CD4-positive, alpha-beta T cell treated with Interleukin-6 at 100 ng/mL for 8 hours (primary cell): ENCODE measurements around the gene TMPRSS6.

Experiments
- DNase-seq: peaks from one replicate; pipeline ENCODE4 v3.0.0-alpha.2; 2020; ENCODE audit warnings: mixed read lengths, low spot score

Gene TMPRSS6

DNA sequence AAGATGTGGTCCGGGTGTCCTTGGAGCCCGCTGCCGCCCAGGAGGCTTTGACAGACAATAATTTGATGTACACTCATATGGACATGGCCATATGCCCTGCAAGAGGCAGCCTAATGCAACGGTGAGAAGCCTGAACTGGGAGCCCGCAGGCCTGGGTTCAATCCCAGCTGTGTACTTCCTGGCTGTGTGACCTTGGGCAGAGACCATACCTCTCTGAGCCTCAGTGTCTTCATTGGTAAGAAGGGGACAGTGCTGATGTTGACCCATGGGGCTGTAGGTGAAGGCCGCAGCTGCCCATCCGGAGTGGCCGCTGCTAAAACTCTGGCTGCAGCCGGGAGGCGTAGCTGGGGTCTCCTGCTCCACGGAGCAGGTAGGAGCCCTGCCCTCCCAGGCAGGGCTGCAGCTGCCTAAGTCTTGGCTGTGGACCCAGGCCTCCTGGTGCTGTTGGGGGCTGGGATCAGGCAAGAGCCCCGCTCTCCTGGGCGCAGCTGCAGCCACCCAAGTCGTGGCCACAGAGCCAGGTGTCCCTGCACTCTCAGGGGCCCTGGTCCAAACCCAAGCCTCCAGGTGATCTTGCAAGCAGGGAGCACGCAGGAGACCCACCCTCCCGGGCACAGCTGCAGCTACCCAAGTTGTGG, 31.3 kb upstream of the TMPRSS6 start:
- no peak for DNase-seq

DNA sequence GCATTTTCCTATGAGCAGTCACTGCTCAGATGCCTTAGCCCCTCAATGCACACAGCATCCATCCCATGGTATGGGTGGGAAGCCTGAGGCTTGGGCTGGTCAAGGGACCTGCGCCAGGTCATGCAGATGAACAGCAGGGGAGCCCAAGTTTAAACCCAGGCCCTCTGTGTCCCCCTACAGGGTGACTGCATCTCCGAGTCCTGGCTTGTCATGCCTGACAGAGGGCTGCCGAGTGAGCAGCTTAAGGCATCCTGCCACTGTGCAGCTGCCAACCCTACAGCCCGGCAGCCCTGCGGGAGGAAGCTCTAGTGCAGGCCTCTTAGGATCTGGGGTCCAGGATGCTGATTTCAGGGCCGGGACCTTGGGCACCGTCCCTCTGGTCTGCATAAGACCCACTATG, 30.2 kb upstream of the TMPRSS6 start:
- DNase-seq, result no peak

DNA sequence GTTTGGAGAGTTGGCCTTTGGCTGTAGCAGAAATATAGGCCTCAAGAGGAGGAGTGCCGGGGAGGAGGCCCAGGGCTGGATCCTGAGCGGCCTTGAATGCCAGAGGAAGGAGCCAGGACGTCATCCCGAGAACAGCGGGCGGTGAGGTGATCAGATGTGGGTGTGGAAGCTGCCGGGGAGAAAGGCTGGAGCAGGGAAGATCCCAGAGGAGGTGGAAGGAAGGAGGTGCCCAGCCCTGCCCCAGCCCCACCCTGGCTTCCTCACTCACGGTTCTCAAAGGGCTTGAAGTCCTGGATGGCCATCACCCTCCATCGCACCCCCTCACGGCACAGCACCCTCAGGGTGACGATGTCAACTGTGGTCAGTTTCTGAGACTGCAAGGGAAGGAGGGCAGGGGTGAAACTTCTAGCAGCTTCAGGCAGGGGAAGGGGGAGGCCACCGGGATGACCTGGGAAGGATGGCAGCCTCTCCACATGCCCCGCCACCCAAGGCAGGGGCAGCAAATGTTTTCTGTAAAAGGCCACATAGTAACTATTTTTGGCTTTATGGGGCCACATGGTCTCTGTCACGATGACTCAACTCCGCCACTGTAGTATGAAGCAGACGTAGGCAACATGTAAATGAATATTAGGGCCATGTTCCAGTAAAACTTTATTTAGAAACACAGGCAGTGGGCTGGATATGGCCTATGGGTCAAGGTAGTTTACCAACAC, 29.5 kb upstream of the TMPRSS6 start:
- no peak for DNase-seq

DNA sequence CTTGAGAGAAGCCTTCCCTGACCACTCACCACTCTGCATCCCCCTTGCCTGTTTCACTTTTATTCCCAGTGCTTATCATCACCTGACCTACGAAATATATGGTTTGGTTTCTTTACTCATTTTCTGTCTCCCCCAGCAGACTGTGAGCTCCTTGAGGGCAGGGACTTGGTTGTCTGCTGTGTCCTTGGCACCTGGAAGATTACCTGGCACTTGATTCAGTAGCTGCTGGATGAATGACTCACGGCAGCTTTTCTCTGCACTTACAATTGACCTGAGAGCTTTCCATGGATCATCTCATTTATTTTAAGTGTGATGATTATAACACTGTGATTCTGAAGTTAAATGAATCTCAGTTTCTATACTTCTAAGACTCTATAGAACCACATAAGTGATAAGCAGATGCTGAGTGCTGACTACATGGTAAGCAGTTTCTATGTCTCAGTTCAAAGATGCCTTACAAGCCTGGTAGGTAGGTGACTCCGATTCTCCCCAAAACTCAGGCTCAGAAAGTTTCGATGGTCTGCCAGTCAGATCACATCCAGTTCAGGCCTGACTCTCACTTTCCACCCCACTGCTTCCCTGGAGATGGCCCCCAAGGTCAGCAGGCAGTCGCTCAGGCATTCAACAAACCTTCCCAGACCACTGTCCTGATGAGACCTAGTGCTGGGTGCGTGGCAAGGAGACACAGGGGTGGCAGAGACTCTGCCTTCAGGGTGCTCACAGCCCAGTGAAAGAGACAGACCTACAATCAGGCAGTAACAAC, 28.6 kb upstream of the TMPRSS6 start:
- DNase-seq, result no peak

DNA sequence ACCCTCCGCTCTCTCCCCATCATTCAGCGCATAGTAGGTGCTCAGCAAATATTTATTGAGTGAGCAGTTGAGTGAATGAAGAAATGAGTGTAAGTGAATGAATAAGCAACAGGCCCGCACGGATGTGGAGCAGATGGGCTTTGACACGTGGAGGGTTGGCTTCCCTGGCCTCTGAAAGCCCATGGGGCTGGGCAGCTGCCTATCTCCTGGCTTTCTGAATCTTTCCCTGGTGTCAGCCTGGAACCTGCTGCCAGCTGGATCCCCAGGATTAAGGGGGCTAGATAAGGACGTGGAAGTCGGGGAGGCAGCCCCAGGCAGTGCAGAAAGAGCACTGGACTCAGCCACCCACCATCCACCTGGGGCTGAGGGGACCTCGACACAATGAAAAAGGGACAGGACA, 27.6 kb upstream of the TMPRSS6 start:
- no peak for DNase-seq

DNA sequence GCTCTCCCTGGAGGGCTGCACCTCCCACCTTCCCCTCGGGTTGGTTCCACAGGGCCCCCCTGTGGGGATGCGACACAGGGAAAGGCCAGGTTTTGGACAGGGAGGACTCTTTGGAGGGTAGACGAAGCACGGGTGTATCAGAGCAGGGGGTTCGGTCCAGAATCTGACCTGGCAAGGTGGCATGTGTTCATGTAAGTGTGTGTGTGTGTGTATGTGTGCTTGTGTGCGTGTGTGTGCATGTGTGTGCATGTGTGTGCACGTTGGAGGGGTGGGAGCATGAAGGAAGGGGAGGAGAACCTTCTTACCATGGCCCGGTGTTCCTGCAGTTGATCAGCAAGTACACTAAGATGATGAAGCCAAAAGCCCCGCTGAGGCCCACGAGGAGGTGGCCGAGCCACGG, 25.5 kb upstream of the TMPRSS6 start:
- DNase-seq, result no peak

DNA sequence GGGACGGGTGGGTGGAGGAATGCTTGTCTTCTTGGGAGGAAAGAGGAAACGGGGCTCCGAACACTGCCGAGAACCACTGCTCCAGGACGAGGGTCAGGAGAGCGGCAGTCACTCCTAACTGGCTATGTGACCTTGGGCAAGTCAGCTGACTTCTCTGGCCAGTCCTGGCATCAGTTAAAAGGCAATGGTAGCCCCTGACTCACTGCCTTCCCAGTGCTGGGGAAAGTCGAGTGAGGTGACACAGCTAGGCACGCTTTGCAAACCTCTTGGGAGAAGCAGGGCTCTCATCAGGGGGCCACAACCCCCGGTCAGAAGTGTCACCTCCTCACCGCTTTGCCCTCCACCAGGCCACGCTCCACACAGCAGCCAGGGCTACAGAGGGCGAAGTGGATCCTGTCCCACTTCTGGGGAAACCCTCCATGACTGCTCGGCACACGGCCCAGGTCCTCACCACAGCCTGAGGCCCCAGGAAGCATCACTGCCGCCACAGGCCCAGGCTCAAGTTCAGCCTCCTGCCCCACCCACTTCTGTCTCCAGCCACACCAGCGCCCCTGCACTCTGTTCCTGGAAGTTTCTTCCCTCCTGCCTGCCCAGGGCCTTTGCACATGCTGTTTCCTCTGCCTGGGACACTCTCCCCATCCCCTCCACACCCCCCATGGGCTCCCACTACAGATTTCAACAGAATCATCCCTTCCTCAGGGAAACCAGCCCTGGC, 23.9 kb upstream of the TMPRSS6 start:
- no peak for DNase-seq

DNA sequence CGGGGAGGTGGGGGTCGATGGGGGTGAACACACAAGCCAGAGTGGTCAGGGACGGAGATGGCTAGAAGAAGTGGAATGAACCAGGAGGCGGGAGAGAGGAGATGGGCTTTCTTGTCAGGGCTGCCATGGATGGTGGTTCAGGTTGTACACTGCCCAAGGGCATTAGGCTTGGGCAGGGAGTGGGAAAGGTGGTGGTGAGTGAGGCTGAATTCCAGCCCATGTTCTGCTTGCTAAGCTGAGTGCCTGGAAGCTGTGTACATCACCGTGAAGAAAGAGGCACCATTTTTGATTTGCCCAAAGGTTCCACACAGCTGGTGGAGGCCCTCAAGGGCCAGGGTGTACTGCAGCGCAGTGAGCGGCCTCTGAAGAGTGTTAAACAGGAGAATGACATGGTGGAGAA, 23.3 kb upstream of the TMPRSS6 start:
- no peak for DNase-seq

DNA sequence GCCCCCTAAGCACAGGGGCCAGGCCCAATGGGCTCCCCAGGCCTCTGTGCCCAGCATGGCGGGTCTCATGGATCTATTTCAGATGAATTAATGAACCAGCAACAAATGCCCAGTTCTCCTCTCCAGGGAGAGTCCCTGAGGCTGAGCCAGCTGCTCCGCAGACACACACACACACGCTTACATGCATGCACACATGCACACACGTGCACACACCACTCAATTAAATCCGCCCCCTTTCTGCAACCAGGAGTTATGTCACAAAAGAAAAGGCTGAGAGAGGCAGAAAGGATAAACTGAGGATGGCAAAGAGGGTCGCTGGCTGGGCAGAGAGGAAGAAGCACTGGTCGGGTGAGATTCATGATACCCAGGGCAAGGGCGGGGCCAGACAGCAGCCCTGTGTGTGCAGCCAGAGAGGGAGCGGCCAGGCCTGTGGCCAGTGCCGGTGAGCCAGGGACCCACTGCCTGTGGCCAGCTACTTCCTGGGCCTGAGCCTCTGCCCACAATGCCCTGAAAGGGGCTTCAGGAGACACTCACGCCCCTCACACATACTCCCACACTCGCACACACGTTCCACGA, 20.4 kb upstream of the TMPRSS6 start:
- no peak for DNase-seq

DNA sequence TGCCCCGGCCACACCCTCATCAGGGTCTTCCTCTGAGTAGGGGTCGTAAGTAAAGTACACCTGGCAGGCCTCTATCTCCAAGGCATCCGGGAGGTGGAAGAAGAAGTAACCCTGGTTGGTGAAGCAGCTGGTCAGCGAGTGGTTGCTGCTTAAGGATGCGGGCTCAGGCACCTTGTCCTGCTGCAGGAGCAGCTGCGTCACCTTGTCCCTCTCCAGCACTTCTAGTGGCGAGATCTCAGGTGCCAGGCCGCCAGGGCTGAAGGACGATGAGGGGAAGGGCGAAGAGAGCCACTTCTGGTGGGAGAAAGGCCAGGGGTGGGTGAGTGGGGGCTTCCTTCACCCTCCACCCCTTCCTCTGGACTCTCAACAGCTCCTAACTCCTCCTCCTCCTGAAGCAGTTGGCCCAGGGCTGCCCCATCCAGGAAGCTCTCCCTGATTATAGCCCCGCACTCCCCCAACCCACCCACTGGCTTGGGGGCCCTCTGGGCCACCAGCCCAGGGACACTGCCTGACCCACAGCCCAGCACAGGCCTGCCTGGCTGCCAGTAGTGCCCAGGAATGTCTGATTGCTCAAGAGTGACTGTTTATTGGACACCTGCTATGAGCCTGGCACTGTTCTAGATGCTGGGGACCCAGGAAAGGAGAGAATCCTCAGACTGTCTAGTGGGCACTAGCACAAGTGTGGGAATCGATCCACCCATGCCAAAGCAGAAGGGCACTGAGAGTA, 19.2 kb upstream of the TMPRSS6 start:
- no peak for DNase-seq

DNA sequence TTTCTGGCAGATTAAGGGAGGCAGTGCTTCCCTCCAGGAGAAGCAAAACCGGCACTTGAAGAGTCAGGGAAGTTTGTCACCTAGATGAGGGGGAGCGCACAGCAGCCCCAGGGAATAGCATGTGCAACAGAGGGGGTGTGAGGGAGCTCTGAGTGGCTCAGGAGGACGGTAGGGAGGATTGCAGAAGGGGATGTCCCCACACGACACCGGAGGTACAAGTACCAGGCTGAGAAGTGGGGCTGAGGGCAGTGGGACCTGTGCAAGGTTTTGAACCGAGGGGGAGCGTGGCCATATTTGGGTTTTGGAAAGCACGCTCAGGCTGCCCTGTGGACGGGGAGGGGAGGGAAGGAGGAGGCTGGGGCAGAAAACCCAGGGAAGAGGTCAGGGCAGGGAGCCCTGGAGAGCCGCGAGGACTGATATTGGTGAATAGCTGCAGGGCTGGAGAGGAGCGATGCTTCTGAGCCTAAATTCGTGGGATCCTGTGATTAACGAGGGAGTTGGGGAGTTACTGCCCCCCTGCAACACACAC, 17.9 kb upstream of the TMPRSS6 start:
- no peak for DNase-seq

DNA sequence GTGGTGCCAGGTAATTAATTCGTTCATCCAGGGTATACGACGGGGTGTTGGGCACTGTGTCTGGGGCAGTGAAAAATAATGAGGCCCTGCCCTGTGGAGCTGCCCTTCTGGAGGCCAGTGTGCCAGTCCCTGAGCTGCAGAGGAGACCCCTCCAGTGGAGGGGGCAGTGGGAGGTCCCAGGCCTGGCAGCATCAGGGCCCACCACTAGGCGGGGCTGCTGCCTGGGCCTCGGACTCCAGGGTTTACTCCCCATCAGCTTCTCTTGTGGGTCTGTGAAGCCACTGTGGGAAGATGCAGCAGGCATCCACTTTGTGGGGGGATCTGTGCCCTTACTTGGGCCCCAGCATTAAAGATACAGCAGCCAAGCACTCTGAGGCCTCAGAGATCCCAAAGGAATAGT, 17.4 kb upstream of the TMPRSS6 start:
- no peak for DNase-seq

DNA sequence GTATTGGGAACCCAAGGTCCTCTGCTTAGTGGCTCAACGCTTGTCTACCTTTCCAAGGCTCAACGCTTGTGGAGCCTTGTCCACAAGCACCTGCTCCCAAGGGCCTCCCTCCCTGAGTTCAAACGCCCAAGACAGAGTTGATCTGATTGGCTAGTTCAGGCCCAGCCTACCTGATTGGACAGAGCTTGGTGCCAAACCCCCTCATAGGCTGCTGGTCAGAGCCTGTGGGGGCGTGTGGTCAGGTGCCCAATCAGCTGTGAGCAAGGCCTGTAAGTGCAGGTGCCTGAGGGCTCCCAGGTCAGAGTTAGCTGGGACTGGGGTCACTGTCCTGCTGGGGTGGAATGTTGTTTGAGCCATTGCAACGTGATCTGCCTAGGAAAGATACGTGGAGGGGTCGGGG, 16.9 kb upstream of the TMPRSS6 start:
- no peak for DNase-seq

DNA sequence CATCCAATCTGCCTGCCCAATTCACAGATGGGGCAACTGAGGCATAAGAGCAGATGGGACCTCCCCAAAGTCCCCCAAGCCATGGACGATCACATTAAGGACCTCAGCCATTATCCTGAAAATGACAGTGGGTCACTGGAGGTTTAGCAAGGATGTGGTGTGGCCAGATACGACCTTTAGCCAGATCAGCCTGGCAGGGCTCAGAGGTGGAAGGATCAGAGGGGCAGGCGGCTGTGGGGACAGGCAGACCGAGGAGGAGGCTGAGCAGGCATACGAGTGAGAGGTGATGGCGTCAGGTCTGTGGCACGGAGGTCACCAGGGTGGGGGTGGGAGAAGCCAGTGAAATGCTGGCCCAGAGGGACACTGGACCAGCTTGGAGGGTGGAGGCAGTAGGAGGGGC, 14.1 kb upstream of the TMPRSS6 start:
- no peak for DNase-seq

DNA sequence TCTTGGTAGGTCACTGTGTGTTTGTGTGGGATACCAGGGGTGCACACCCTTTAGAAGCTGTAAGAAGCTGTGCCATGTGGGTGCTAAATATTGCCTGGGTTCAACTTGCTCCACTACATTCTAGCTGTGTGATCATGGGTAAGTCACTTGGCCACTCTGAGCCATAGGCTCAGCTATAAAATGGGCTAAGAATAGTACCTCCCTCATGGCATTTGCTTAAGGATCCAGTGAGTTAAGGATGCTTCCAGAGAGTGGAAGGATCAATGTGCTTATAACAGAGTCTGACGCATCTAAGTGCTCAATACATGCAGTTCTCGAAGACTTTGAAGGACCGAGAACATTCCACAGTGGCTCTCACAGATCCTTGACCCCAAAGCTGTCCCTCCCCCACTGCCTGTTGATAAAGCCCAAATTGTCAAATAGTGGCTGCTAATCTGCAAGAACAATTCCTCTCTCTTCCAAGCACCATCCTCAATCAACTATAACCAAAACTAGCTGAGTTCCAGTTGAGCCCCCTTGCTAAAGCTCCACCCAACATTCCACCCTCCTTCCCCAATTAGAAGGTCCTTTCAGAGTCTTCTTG, 13.2 kb upstream of the TMPRSS6 start:
- no peak for DNase-seq

DNA sequence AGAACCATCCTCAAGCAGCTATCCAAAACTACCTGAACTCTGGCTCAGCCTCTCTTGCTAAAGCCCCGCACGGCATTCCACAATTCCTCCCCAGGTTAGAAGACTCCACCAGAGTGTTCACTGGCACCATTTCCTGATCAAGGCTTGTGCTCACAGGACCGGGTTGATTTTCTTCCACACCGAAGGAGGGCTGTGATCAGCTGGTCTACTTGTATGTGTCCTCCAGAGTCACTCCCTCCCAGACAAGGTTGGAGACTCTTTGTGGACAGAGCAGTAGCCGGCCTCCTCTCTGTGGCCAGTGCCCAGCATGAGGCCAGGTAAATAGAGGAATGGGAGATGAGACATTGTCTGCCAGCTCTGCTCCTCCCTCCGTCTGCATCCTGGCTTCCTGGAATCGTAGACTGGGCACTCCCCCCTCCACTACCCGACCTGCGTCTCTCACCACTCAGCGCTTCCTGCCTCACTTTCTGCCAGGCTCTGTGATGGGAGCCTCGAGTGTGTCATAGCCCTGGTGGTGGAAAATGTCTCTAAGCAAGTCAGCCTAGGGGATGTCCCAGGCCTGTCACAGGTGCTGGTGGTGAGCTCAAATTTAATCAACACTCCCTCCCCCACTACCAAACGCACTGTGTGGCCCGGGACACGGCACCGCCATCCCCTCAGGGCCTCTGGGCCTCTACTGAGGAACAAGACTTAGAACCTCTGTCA, 12.5 kb upstream of the TMPRSS6 start:
- DNase-seq, result peak; percentile 96

DNA sequence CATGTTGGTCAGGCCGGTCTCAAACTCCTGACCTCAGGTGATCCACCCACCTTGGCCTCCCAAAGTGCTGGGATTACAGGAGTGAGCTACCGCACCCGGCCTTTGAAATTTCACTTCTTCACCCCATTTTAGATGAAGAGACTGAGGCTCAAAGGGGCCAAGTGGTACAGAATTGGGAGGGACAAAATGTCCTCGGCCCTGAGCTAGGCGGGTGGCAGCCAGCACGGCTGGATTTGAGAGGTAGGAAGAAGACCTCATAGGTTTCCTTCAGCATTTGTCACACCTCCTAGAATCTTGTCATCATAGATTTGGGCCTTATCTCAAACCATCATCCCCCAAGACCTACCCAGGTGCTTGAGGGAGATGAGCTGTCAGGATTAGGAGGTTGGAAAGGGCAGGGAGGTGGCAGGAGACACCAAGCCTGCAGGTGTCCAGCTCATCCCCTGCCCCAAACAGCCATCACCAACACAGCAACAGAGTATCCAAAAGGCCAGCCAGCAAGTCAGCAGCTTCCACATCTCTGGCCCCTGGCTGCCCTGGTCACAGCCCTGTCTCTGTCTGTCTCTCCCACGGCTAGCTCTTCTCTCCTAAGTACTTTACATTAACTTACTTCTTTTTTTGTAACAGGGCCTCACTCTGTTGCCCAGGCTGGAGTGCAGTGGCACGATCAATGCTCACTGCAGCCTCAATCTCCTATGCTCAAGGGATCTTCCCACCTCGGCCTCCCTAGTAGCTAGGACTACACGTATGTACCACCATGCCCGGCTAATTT, 11.2 kb upstream of the TMPRSS6 start:
- no peak for DNase-seq

DNA sequence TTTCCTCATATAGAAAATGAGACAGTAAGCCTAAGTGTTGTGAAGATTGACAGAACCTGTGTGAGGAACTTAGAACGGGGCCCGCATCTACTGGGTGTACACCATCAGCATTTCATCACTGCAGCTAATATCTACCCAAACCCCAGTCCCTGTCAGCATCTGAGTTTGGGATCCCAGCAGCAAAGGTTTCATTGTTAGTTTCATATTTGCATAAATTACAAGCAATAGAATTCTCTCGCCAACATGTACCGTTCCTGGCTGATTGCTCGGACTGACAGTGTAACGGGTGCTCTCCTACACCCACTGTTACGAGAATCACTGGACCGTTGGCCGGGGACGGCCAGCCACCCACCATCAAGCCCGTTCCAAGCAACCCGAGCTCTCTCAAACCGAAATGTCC, 10.4 kb upstream of the TMPRSS6 start:
- DNase-seq, result no peak

DNA sequence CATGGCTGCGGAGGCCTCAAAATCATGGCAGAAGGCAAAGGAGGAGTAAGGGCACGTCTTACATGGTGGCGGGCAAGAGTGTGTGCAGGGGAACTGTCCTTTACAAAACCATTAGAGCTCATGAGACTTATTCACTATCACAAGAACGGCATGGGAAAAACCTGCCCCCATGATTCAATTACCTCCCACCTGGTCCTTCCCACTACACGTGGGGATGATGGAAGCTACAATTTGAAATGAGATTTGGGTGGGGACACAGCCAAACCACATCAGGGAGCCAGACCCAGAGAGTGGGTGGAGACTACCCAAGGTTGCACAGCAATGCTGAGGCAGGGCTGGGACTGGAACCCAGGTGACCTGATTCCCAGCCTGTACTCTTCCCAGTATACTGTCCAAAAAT, 8.6 kb upstream of the TMPRSS6 start:
- DNase-seq, result no peak

DNA sequence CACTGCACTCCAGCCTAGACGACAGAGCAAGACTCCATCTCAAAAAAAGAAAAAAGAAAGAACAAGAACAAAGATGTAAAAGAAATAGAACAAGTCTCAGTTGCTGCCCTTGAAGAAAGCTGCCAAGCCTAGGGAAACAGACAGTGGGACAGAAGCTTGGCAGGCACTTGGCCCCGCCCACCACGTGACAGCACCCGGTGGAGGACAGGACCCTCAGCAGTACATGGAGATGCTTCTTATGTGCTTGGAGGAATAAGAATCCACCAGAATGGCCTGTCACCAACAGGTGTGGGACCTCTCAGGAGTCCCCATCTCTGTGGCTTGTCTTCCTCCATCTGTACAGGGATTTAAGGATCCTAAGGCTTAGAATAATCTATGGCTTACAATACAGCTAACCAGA, 7.6 kb upstream of the TMPRSS6 start:
- DNase-seq, result no peak
